HG03060 (cell line): ENCODE results near the gene CAV1.

ENCODE experiments used
- ATAC-seq: cut with Tn5 transposase; IDR thresholded peaks from one replicate; pipeline ENCODE4 v1.9.1; 2021; ENCODE audit warnings: low read depth, moderate number of reproducible peaks; ENCODE audit not compliant: unreplicated experiment

The CAV1 gene

GRCh38 chr7:116597384-116597783 lies 72.5 kb downstream of the CAV1 start:
- ATAC-seq, result no peak

- no peak for ATAC-seq
Observed at GRCh38 chr7:116598278-116598677, 73.4 kb downstream of the CAV1 start.

GRCh38 chr7:116598861-116599260 lies 74.0 kb downstream of the CAV1 start:
- ATAC-seq, result no peak

GRCh38 chr7:116601426-116601825 lies 76.6 kb downstream of the CAV1 start:
- no peak for ATAC-seq

- ATAC-seq, result no peak
Observed at GRCh38 chr7:116607299-116607698, 82.5 kb downstream of the CAV1 start.

- no peak for ATAC-seq
Observed at GRCh38 chr7:116610210-116610609, 85.4 kb downstream of the CAV1 start.

GRCh38 chr7:116610721-116611120 lies 85.9 kb downstream of the CAV1 start:
- no peak for ATAC-seq
